ENCODE results near the gene GPC6.

GRCh38 chr13:94153586-94153985, 927.0 kb downstream of the GPC6 start:
- TF ChIP-seq CTCF (conservative IDR thresholded peaks at IDR 0.05) (no peak), EZH2 (IDR thresholded peaks at IDR 0.05; ENCODE audit: low read depth) (no peak)
